A673 (cell line): Measurements from ENCODE around the gene SPATA3. TPM values are rescaled to one million over a fixed set of nuclear protein-coding genes. Genes with fewer than 3 reads are reported as not detected.

Experiments
- BruUV-seq: library from RNA; stranded (reverse); fragments of 400-500 nt; replicated peaks from 2 replicates; lab custom pipeline; 2021; lab: Mats Ljungman, UMichigan
- CTCF ChIA-PET: fragments of 300-600 bp; sonication (Branson Sonifier 250); formaldehyde crosslinking; loops from one replicate; lab custom pipeline; 2022; ENCODE audit warnings: antibody characterized with exemption; lab: Charles Lee
- POLR2A ChIA-PET: fragments of 300-600 bp; sonication (Branson Sonifier 250); formaldehyde crosslinking; loops from one replicate; lab custom pipeline; 2022; ENCODE audit warnings: antibody characterized with exemption; ENCODE audit not compliant: low non-redundant PET; lab: Charles Lee
- DNase-seq: peaks from one replicate; pipeline ENCODE4 v3.0.0-alpha.2; 2015; ENCODE audit warnings: low spot score
- H3K27ac ChIP-seq: fragments of 200-600 bp; sonication (generic); 2 replicates; pipeline ENCODE4 v1.5.1; 2016; ENCODE audit warnings: mixed run types, low read depth, mild to moderate bottlenecking, mixed read lengths, antibody characterized with exemption, low read length; ENCODE audit not compliant: poor library complexity, severe bottlenecking
- H3K27me3 ChIP-seq: fragments of 200-600 bp; sonication (generic); replicated peaks from 2 replicates; pipeline ENCODE4 v1.6.1; 2017; ENCODE audit warnings: mixed run types, low read depth, mild to moderate bottlenecking, mixed read lengths, antibody characterized with exemption, low read length; ENCODE audit not compliant: insufficient read depth, poor library complexity
- H3K36me3 ChIP-seq: fragments of 200-600 bp; sonication (generic); 2 replicates; pipeline ENCODE4 v1.6.1; 2016; ENCODE audit warnings: mixed run types, mild to moderate bottlenecking, mixed read lengths, antibody characterized with exemption, low read length; ENCODE audit not compliant: insufficient read depth, poor library complexity, severe bottlenecking
- H3K4me1 ChIP-seq: fragments of 200-600 bp; sonication (generic); 2 replicates; pipeline ENCODE4 v1.6.1; 2017; ENCODE audit warnings: mixed run types, mild to moderate bottlenecking, mixed read lengths, antibody characterized with exemption, low read length; ENCODE audit not compliant: insufficient read depth, poor library complexity, severe bottlenecking
- H3K4me3 ChIP-seq: fragments of 200-600 bp; sonication (generic); 2 replicates; pipeline ENCODE4 v1.5.1; 2016; ENCODE audit warnings: low read depth, mixed run types, mild to moderate bottlenecking, mixed read lengths, low read length; ENCODE audit not compliant: poor library complexity, severe bottlenecking
- H3K9me3 ChIP-seq: fragments of 200-600 bp; sonication (generic); 2 replicates; pipeline ENCODE4 v1.6.1; 2016; ENCODE audit warnings: mixed run types, low read depth, mild to moderate bottlenecking, mixed read lengths, antibody characterized with exemption, low read length; ENCODE audit not compliant: poor library complexity, severe bottlenecking
- CTCF ChIP-seq: fragments of 300-800, 200-600 bp; sonication (generic); conservative IDR thresholded peaks from 2 replicates; pipeline ENCODE4 v1.5.1; 2017; ENCODE audit warnings: low read depth, mild to moderate bottlenecking, antibody characterized with exemption, low read length, moderate library complexity, mixed read lengths
- EZH2 ChIP-seq: fragments of 200-600 bp; sonication (generic); IDR thresholded peaks from 2 replicates; pipeline ENCODE4 v1.6.1; 2017; ENCODE audit warnings: borderline replicate concordance, low read depth, mild to moderate bottlenecking, mixed read lengths, antibody characterized with exemption, low read length; ENCODE audit not compliant: poor library complexity, severe bottlenecking
- intact Hi-C: fragments of 100-400 bp; cut with micrococcal nuclease; formaldehyde crosslinking; loops from one replicate; pipeline ENCODE4 v1.10.0; 2022; ENCODE audit not compliant: unreplicated experiment
- total RNA-seq: library from RNA; stranded (reverse); gene quantifications from 2 replicates; pipeline ENCODE4 v1.2.3, GENCODE V29; 2021

Gene SPATA3
- total RNA-seq, 1 experiment from 2014 or later: not detected

GRCh38 chr2:230947908-230948365 lies 48.0 kb upstream of the SPATA3 start:
- ChIA-PET POLR2A (no interaction called here), CTCF (no interaction called here)
- Histone ChIP-seq H3K27me3 (no peaks in the 10 kb centered on the region), H3K9me3 (no peaks in the 10 kb centered on the region), H3K36me3 (no peaks in the 10 kb centered on the region), H3K4me3 (no peak overlapping the region), H3K27ac (no peak overlapping the region), H3K4me1 (no peaks in the 10 kb centered on the region)
- intact Hi-C loops: no loop called here
- no peak for DNase-seq
- TF ChIP-seq CTCF (no peak), EZH2 (no peak)
- BruUV-seq: no TSS peak

- Histone ChIP-seq H3K27ac (no peak overlapping the region), H3K4me1 (no peaks in the 10 kb centered on the region), H3K9me3 (no peaks in the 10 kb centered on the region), H3K36me3 (no peaks in the 10 kb centered on the region), H3K4me3 (no peak overlapping the region), H3K27me3 (no peaks in the 10 kb centered on the region)
- intact Hi-C loops: no loop called here
- no TSS peak for BruUV-seq
- ChIA-PET POLR2A (no interaction called here), CTCF (interaction anchor here (0.6 kb wide), 1 partner anchor 20 kb away, joined by 4 read pairs; no protein-coding TSS in a partner anchor)
- DNase-seq: no peak
- TF ChIP-seq CTCF: no peak
- no peak for TF ChIP-seq EZH2
These were observed 45.7 kb upstream of the SPATA3 start for GRCh38 chr2:230949966-230950873.

GRCh38 chr2:230950874-230951339 lies 45.0 kb upstream of the SPATA3 start:
- H3K27me3 ChIP-seq: no peaks in the 10 kb centered on the region
- no peak overlapping the region for H3K4me3 ChIP-seq
- TF ChIP-seq CTCF: no peak
- no peak for TF ChIP-seq EZH2
- ChIA-PET POLR2A (no interaction called here), CTCF (no interaction called here)
- intact Hi-C loops: no loop called here
- DNase-seq: no peak
- no TSS peak for BruUV-seq
- H3K9me3 ChIP-seq: no peaks in the 10 kb centered on the region
- no peaks in the 10 kb centered on the region for H3K4me1 ChIP-seq
- H3K36me3 ChIP-seq: no peaks in the 10 kb centered on the region
- no peak overlapping the region for H3K27ac ChIP-seq
